ENCODE data around the gene GPX6. TPM values are rescaled to one million over a fixed set of nuclear protein-coding genes. Genes with fewer than 3 reads are reported as not detected.

Gene GPX6
- total and polyA plus RNA-seq, 2 donors from 2014 or later = not detected

- no peaks in the 10 kb centered on the region for H3K9me3 ChIP-seq (ENCODE audit: control insufficient read depth in 2 of 3, insufficient read depth in 1 of 3, low read length in 3 of 3)
- H3K4me1 ChIP-seq (ENCODE audit: control insufficient read depth in 2 of 3, insufficient read depth in 2 of 3, low read depth in 1 of 3, low read length in 3 of 3) = no peaks in the 10 kb centered on the region
- intact Hi-C loops (cut with DNase I) = no loop called here
- DNase-seq = no peak
- no peak overlapping the region for H3K9ac ChIP-seq (ENCODE audit: low read length in 3 of 3)
- H3K36me3 ChIP-seq (ENCODE audit: control insufficient read depth in 2 of 3, insufficient read depth in 3 of 3, low read length in 3 of 3) = no peaks in the 10 kb centered on the region
- FAIRE-seq = no peak
- TF ChIP-seq CTCF (IDR thresholded peaks at IDR 0.05; ENCODE audit: borderline replicate concordance, extremely low read depth, insufficient read depth) = no peak
- H3K4me3 ChIP-seq (ENCODE audit: low read length in 3 of 3) = no peak overlapping the region
- no peak overlapping the region for H3K27ac ChIP-seq (ENCODE audit: low read depth in 2 of 2, low read length in 2 of 2)
- no peaks in the 10 kb centered on the region for H3K27me3 ChIP-seq (ENCODE audit: control insufficient read depth, insufficient read depth, low read length)
These were observed 16.0 kb upstream of the GPX6 start for GRCh38 chr6:28531479-28532128.

- Histone ChIP-seq H3K27ac (ENCODE audit: low read depth in 2 of 2, low read length in 2 of 2) (no peak overlapping the region), H3K4me1 (ENCODE audit: control insufficient read depth in 2 of 3, insufficient read depth in 2 of 3, low read depth in 1 of 3, low read length in 3 of 3) (no peaks in the 10 kb centered on the region), H3K27me3 (ENCODE audit: control insufficient read depth, insufficient read depth, low read length) (no peaks in the 10 kb centered on the region), H3K9me3 (ENCODE audit: control insufficient read depth in 2 of 3, insufficient read depth in 1 of 3, low read length in 3 of 3) (no peaks in the 10 kb centered on the region), H3K36me3 (ENCODE audit: control insufficient read depth in 2 of 3, insufficient read depth in 3 of 3, low read length in 3 of 3) (no peaks in the 10 kb centered on the region), H3K9ac (ENCODE audit: low read length in 3 of 3) (no peak overlapping the region), H3K4me3 (ENCODE audit: low read length in 3 of 3) (no peak overlapping the region)
- intact Hi-C loops (cut with DNase I) = no loop called here
- DNase-seq (no peak), FAIRE-seq (no peak)
- TF ChIP-seq CTCF (IDR thresholded peaks at IDR 0.05; ENCODE audit: borderline replicate concordance, extremely low read depth, insufficient read depth) = no peak
These were observed 15.2 kb upstream of the GPX6 start for GRCh38 chr6:28530777-28531176.

GRCh38 chr6:28525496-28526039 is 10.0 kb upstream of the GPX6 start, which contains the start of gene GPX5:
GPX5 (plus strand) TSS chr6:28525881; CDS start chr6:28526014, 133 bp downstream.
- DNase-seq (no peak), FAIRE-seq (no peak)
- no peaks in the 10 kb centered on the region for H3K36me3 ChIP-seq (ENCODE audit: control insufficient read depth in 2 of 3, insufficient read depth in 3 of 3, low read length in 3 of 3)
- no peak for TF ChIP-seq CTCF (IDR thresholded peaks at IDR 0.05; ENCODE audit: borderline replicate concordance, extremely low read depth, insufficient read depth)
- no peak within 1 kb of the TSS for H3K27ac ChIP-seq (ENCODE audit: low read depth in 2 of 2, low read length in 2 of 2)
- H3K4me1 ChIP-seq (ENCODE audit: control insufficient read depth in 2 of 3, insufficient read depth in 2 of 3, low read depth in 1 of 3, low read length in 3 of 3) = no peaks in the 10 kb centered on the region
- no peaks in the 10 kb centered on the region for H3K9me3 ChIP-seq (ENCODE audit: control insufficient read depth in 2 of 3, insufficient read depth in 1 of 3, low read length in 3 of 3)
- intact Hi-C loops (cut with DNase I) = no loop called here
- H3K4me3 ChIP-seq (ENCODE audit: low read length in 3 of 3) = no peak within 1 kb of the TSS
- no peaks in the 10 kb centered on the region for H3K27me3 ChIP-seq (ENCODE audit: control insufficient read depth, insufficient read depth, low read length)
- no peak within 1 kb of the TSS for H3K9ac ChIP-seq (ENCODE audit: low read length in 3 of 3)
